H9 (cell line): ENCODE measurements around the gene FBXO17. TPM values are rescaled to one million over a fixed set of nuclear protein-coding genes. Genes with fewer than 3 reads are reported as not detected.

Experiments used
- DNase-seq: peaks from one replicate; pipeline ENCODE4 v3.0.0-alpha.2; 2017
- H2AFZ ChIP-seq: one replicate; pipeline ENCODE4 v1.6.1; 2013; ENCODE audit warnings: mild to moderate bottlenecking, low read length, control low read depth, moderate library complexity
- H2AK5ac ChIP-seq: 2 replicates; pipeline ENCODE4 v1.6.1; 2013; ENCODE audit warnings: low read length, control low read depth, mixed read lengths; ENCODE audit not compliant: insufficient read length
- H2BK120ac ChIP-seq: one replicate; pipeline ENCODE4 v1.6.1; 2013; ENCODE audit warnings: low read depth, mild to moderate bottlenecking, low read length, control low read depth, inconsistent platforms; ENCODE audit not compliant: poor library complexity, severe bottlenecking
- H2BK12ac ChIP-seq: 2 replicates; pipeline ENCODE4 v1.6.1; 2013; ENCODE audit warnings: low read length, control low read depth, mixed read lengths, low read depth; ENCODE audit not compliant: insufficient read length
- H2BK15ac ChIP-seq: 2 replicates; pipeline ENCODE4 v1.6.1; 2013; ENCODE audit warnings: low read depth, low read length, control low read depth
- H2BK20ac ChIP-seq: one replicate; pipeline ENCODE4 v1.6.1; 2013; ENCODE audit warnings: low read depth, mild to moderate bottlenecking, low read length, control low read depth, inconsistent platforms; ENCODE audit not compliant: poor library complexity, severe bottlenecking
- H2BK5ac ChIP-seq: 2 replicates; pipeline ENCODE4 v1.6.1; 2013; ENCODE audit warnings: low read length, control low read depth, mixed read lengths; ENCODE audit not compliant: insufficient read length
- H3K14ac ChIP-seq: 2 replicates; pipeline ENCODE4 v1.6.1; 2013; ENCODE audit warnings: low read length, control low read depth; ENCODE audit not compliant: insufficient read depth
- H3K18ac ChIP-seq: 2 replicates; pipeline ENCODE4 v1.6.1; 2013; ENCODE audit warnings: low read depth, mild to moderate bottlenecking, mixed read lengths, low read length, control low read depth; ENCODE audit not compliant: insufficient read length
- H3K23ac ChIP-seq: 2 replicates; pipeline ENCODE4 v1.6.1; 2013; ENCODE audit warnings: low read length, control low read depth, mixed read lengths, low read depth; ENCODE audit not compliant: insufficient read length
- H3K23me2 ChIP-seq: 2 replicates; pipeline ENCODE4 v1.6.1; 2013; ENCODE audit warnings: low read depth, mild to moderate bottlenecking, mixed read lengths, low read length, control low read depth; ENCODE audit not compliant: insufficient read length, poor library complexity, severe bottlenecking
- H3K27ac ChIP-seq: 2 replicates; pipeline ENCODE4 v1.5.1; 2013; ENCODE audit warnings: low read length, control low read depth, mixed read lengths, low read depth; ENCODE audit not compliant: insufficient read length
- H3K27me3 ChIP-seq: 2 replicates; pipeline ENCODE4 v1.6.1; 2013; ENCODE audit warnings: low read length, control low read depth, inconsistent platforms; ENCODE audit not compliant: insufficient read depth
- H3K4ac ChIP-seq: 2 replicates; pipeline ENCODE4 v1.6.1; 2013; ENCODE audit warnings: low read depth, mild to moderate bottlenecking, control low read depth, inconsistent platforms, low read length, moderate library complexity
- H3K4me1 ChIP-seq: 2 replicates; pipeline ENCODE4 v1.6.1; 2013; ENCODE audit warnings: low read length, control low read depth, inconsistent platforms; ENCODE audit not compliant: insufficient read depth
- H3K4me2 ChIP-seq: 2 replicates; pipeline ENCODE4 v1.6.1; 2013; ENCODE audit warnings: low read length, control low read depth, mixed read lengths; ENCODE audit not compliant: insufficient read length, insufficient read depth
- H3K56ac ChIP-seq: 2 replicates; pipeline ENCODE4 v1.6.1; 2013; ENCODE audit warnings: low read depth, mild to moderate bottlenecking, mixed read lengths, low read length, control low read depth; ENCODE audit not compliant: insufficient read length
- H3K79me1 ChIP-seq: 2 replicates; pipeline ENCODE4 v1.6.1; 2013; ENCODE audit warnings: low read depth, mild to moderate bottlenecking, moderate library complexity, low read length, control low read depth, inconsistent platforms; ENCODE audit not compliant: insufficient read depth, poor library complexity, severe bottlenecking
- H3K79me2 ChIP-seq: 2 replicates; pipeline ENCODE4 v1.6.1; 2013; ENCODE audit warnings: low read length, control low read depth, inconsistent platforms; ENCODE audit not compliant: insufficient read depth
- H3K9ac ChIP-seq: 2 replicates; pipeline ENCODE4 v1.6.1; 2013; ENCODE audit warnings: low read length, control low read depth, mixed read lengths; ENCODE audit not compliant: insufficient read length; ENCODE audit errors: extremely low read depth
- H3K9me3 ChIP-seq: one replicate; pipeline ENCODE4 v1.6.1; 2013; ENCODE audit warnings: low read depth, low read length, inconsistent platforms; ENCODE audit not compliant: control insufficient read depth
- H3T11ph ChIP-seq: one replicate; pipeline ENCODE4 v1.6.1; 2013; ENCODE audit warnings: mild to moderate bottlenecking, low read length, control low read depth, inconsistent platforms
- H4K20me1 ChIP-seq: one replicate; pipeline ENCODE4 v1.6.1; 2013; ENCODE audit not compliant: control insufficient read depth, insufficient read length, insufficient read depth
- H4K5ac ChIP-seq: 2 replicates; pipeline ENCODE4 v1.6.1; 2013; ENCODE audit warnings: low read depth, mild to moderate bottlenecking, mixed read lengths, low read length, control low read depth; ENCODE audit not compliant: insufficient read length
- H4K8ac ChIP-seq: replicated peaks from 2 replicates; pipeline ENCODE4 v1.6.1; 2013; ENCODE audit warnings: low read length, control low read depth, mixed read lengths, low read depth; ENCODE audit not compliant: insufficient read length
- H4K91ac ChIP-seq: 2 replicates; pipeline ENCODE4 v1.6.1; 2013; ENCODE audit warnings: low read depth, mild to moderate bottlenecking, moderate library complexity, mixed read lengths, low read length, control low read depth; ENCODE audit not compliant: insufficient read length
- H3K27ac Mint-ChIP-seq, 3 experiments: 2 replicates in 2 of 3; 3 replicates in 1 of 3; pipeline ENCODE4 v1.8.0; 2020 to 2021; ENCODE audit warnings: mixed read lengths in 3 of 3, mild to moderate bottlenecking in 1 of 3, moderate library complexity in 1 of 3
- H3K27me3 Mint-ChIP-seq: 2 replicates; pipeline ENCODE4 v1.8.0; 2021; ENCODE audit warnings: low read depth, mild to moderate bottlenecking, moderate library complexity, mixed read lengths
- H3K36me3 Mint-ChIP-seq, 3 experiments: 2 replicates in 2 of 3; 3 replicates in 1 of 3; pipeline ENCODE4 v1.8.0; 2020 to 2021; ENCODE audit warnings: low read depth in 3 of 3, mixed read lengths in 3 of 3; ENCODE audit not compliant: insufficient read depth in 1 of 3
- H3K4me1 Mint-ChIP-seq, 2 experiments: 2 replicates each; pipeline ENCODE4 v1.8.0; 2020; ENCODE audit warnings: mixed read lengths in 2 of 2
- H3K4me3 Mint-ChIP-seq, 2 experiments: 2 replicates in 1 of 2; 3 replicates in 1 of 2; pipeline ENCODE4 v1.8.0; 2020 to 2021; ENCODE audit warnings: mild to moderate bottlenecking in 2 of 2, mixed read lengths in 2 of 2, moderate library complexity in 1 of 2
- H3K9me3 Mint-ChIP-seq, 2 experiments: 2 replicates in 1 of 2; 3 replicates in 1 of 2; pipeline ENCODE4 v1.8.0; 2020; ENCODE audit warnings: mild to moderate bottlenecking in 2 of 2, mixed read lengths in 2 of 2, moderate library complexity in 1 of 2
- WGBS: extraction: QIAGEN DNeasy Blood & Tissue Kit; methylation state at CpG from one replicate; pipeline ENCODE4 v1.1.7; 2013; ENCODE audit warnings: missing lambda C conversion rate, low lambda C conversion rate, mixed read lengths; ENCODE audit not compliant: insufficient read length; ENCODE audit errors: extremely low coverage; 5-methylcytosine and 5-hydroxymethylcytosine counted together
- total RNA-seq: library from RNA; stranded (reverse); gene quantifications from 2 replicates; pipeline ENCODE4 v1.2.1, GENCODE V29; 2021
- TF ChIP-seq, protein P1 (sequence below): fragments of 200-600 bp; sonication (generic); conservative IDR thresholded peaks from 3 replicates; pipeline ENCODE4 v1.8.0; 2021; ENCODE audit warnings: antibody characterized with exemption, mild to moderate bottlenecking

FBXO17 gene
- total RNA-seq, 1 experiment from 2014 or later, result 25.5 TPM

DNA sequence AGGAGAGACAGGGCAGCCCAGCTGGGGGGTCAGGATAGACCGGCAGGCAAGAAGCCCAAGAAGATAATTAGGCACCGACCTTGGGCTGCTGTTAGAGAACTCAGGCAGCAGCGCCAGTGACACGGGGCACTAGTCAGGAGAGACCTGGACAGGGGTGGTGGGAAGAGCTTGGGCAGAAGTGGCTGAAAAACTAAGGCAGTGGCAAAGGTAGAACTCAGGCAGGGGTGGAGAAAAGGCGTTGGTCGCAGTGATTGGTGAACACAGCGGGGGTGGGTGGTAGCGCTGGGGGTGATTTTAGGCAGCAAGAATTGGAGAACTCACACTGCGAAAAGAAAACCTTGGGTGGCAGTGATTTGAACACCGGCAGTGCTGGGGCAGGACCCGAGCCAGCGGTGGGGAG lies 67.9 kb downstream of the FBXO17 start:
- Mint-ChIP-seq H3K27ac (peak overlapping the region in 2 of 3 experiments; percentile 1 to 53; a peak in 4 of 7 replicates), H3K4me1 (peaks cover 3 to 4% of the 10 kb centered on the region in 2 experiments; a peak in 3 of 4 replicates), H3K4me3 (no peak overlapping the region; a peak in 1 of 5 replicates), H3K27me3 (no peaks in the 10 kb centered on the region; the same call in none of the 2 replicates), H3K9me3 (no peaks in the 10 kb centered on the region), H3K36me3 (peaks cover 13 to 33% (median 28%) of the 10 kb centered on the region in 3 experiments; a peak in 6 of 7 replicates)
- no peak overlapping the region for H2BK20ac ChIP-seq
- no peaks in the 10 kb centered on the region for H3K23me2 ChIP-seq
- TF ChIP-seq, protein P1, sequence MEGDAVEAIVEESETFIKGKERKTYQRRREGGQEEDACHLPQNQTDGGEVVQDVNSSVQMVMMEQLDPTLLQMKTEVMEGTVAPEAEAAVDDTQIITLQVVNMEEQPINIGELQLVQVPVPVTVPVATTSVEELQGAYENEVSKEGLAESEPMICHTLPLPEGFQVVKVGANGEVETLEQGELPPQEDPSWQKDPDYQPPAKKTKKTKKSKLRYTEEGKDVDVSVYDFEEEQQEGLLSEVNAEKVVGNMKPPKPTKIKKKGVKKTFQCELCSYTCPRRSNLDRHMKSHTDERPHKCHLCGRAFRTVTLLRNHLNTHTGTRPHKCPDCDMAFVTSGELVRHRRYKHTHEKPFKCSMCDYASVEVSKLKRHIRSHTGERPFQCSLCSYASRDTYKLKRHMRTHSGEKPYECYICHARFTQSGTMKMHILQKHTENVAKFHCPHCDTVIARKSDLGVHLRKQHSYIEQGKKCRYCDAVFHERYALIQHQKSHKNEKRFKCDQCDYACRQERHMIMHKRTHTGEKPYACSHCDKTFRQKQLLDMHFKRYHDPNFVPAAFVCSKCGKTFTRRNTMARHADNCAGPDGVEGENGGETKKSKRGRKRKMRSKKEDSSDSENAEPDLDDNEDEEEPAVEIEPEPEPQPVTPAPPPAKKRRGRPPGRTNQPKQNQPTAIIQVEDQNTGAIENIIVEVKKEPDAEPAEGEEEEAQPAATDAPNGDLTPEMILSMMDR, result no peak
- H2BK5ac ChIP-seq, result no peak overlapping the region
- H2AFZ ChIP-seq, result no peak overlapping the region
- H3K56ac ChIP-seq, result no peak overlapping the region
- H3K79me2 ChIP-seq, result no peaks in the 10 kb centered on the region
- H3K27me3 ChIP-seq, result no peaks in the 10 kb centered on the region
- H3K4ac ChIP-seq, result no peak overlapping the region
- no peaks in the 10 kb centered on the region; the same call in 1 of the 2 replicates for H3K4me1 ChIP-seq
- H3K23ac ChIP-seq, result no peak overlapping the region
- no peak overlapping the region for H3K4me2 ChIP-seq
- no peak overlapping the region for H2BK15ac ChIP-seq
- DNase-seq, result no peak
- no peak overlapping the region for H3K14ac ChIP-seq
- no peak overlapping the region for H2BK120ac ChIP-seq
- H2AK5ac ChIP-seq, result no peak overlapping the region
- H4K5ac ChIP-seq, result no peak overlapping the region
- H4K91ac ChIP-seq, result no peak overlapping the region
- no CpG with 5 or more reads among the region's 12 CpGs for WGBS
- H3K9me3 ChIP-seq, result no peaks in the 10 kb centered on the region
- no peak overlapping the region for H3T11ph ChIP-seq
- no peak overlapping the region for H3K18ac ChIP-seq
- H2BK12ac ChIP-seq, result no peak overlapping the region
- no peak overlapping the region for H4K8ac ChIP-seq
- H3K27ac ChIP-seq, result no peak overlapping the region
- no peaks in the 10 kb centered on the region for H4K20me1 ChIP-seq
- no peaks in the 10 kb centered on the region for H3K79me1 ChIP-seq
- H3K9ac ChIP-seq, result no peak overlapping the region
